T-helper 1 cell treated with Interleukin-12 subunit alpha and Interleukin-12 subunit beta and Interleukin-4 antibody, amounts not matched to agents 30 ng/mL and 1 ng/mL, for 36 hours (primary cell): ENCODE results near the gene QSOX1. TPM values are rescaled to one million over a fixed set of nuclear protein-coding genes. Genes with fewer than 3 reads are reported as not detected.
"Not testable (repeated sequence)": the region's sequence is repeated elsewhere in the genome, so short reads cannot be mapped to it uniquely, and the experiment has no call there.

Source experiments
- intact Hi-C: fragments of 100-400 bp; cut with micrococcal nuclease; formaldehyde crosslinking; loops from one replicate; pipeline ENCODE4 v1.15.1; 2024
- total RNA-seq: library from RNA; stranded (reverse); gene quantifications from 2 replicates; pipeline ENCODE4 v1.2.3, GENCODE V29; 2022

Gene QSOX1
- total RNA-seq, 1 donor from 2014 or later = 40.5 TPM

GRCh38 chr1:180185971-180186645, 31.4 kb downstream of the QSOX1 start:
- intact Hi-C loops = no loop called here

DNA sequence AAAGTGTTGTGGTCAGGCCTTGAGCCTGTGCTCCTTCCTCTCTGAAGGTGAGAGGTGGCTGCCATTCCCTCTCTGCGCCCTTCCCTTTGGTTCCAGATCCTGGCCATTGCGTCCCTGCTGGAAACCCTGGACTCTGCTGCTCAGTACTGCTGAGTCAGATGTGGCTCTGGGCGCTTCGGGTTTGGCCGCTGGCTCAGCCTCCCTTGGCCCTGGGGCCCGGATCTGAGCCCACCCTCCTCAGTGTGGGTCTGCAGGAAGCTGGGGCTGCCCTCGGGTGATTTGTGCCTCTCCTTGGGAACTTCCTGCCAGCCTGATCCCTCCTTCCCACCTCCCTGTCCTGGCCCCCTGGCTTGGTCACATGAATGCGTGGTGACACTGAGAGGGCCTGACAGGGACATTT, 32.2 kb downstream of the QSOX1 start:
- intact Hi-C loops = no loop called here

GRCh38 chr1:180187626-180188025, 33.0 kb downstream of the QSOX1 start:
- intact Hi-C loops = no loop called here

- intact Hi-C loops = no loop called here
Observed at GRCh38 chr1:180188091-180188506, 33.4 kb downstream of the QSOX1 start.

- intact Hi-C loops = no loop called here
Observed at GRCh38 chr1:180188684-180189175, 34.1 kb downstream of the QSOX1 start.

- intact Hi-C loops = no loop called here
Observed at GRCh38 chr1:180190091-180190490, 35.4 kb downstream of the QSOX1 start.

DNA sequence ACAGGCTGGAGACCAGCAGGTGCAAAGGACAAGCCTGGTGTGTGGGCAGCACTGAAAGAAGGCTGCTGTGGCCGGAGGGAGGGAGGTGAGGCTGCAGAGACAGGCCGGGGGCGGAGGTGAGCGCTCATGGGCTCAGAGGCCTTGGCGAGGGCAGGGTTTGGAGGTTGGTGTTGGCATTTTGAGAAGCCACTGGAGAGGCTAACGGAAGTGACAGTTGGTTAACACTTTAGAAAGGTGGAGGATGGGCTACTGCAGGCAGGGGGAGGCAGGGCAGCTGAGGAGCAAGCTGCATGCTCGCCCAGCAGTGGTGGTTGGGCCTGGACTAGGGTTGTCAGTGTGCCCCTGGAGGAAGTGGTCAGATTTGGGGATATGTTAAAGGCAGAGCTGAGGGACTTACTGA, 37.5 kb downstream of the QSOX1 start:
- intact Hi-C loops = no loop called here

DNA sequence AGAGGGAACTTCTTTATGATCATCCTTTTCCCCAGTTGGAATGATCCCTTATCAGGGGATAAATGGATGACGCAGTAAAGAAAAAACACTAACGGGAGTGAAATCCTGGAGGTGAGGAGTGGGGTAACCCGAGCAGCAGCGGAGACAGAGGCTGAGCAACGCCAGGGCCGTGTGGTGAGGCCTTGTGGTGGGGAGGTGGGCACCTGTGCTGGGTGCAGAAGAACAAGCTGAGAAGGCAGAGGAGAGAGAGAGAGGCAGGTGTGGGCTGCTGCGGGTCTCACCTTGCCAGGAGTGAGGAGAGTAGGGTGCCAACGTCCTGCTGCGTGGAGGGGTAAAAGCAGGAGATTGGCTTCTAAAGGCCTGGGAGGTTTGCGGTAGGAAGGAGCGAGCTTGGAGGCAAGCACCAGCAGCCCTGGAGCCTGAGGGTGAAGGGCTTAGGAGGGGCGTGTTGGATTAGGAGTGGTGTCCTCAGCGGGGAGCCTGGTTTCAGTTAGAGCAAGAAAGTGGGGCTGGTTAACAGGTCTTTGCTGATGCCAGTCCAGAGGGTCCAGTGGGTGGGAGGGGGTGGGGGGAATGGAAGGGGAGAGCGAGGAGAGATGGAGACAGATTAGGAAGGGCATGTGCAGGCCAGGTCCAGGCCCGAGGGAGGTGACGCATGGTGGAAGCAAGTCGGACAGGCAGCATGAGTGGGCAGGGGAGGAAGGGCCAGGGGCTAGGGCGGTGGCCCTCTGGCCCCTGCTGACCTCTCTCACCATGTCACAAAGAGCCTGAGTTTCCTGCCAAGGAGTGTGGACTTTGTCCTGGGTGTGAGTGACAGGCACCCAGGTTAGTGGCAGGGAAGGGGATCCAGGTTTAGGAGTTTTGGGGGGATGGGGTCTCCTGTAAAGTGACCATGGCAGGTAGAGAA, 38.7 kb downstream of the QSOX1 start:
- intact Hi-C loops = no loop called here

DNA sequence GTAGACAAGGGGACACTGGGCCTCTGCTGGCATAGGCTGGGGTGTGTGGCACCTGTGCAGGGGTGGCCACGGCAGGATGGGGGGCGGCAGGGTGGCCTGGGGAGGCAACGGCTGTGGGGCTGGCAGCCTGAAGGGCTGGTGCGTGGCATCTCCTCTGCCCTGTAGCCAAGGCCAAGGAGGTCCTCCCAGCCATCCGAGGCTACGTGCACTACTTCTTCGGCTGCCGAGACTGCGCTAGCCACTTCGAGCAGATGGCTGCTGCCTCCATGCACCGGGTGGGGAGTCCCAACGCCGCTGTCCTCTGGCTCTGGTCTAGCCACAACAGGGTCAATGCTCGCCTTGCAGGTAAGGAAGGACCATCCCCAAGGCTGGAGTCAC, 39.4 kb downstream of the QSOX1 start:
- intact Hi-C loops = no loop called here

- intact Hi-C loops = no loop called here
Observed at GRCh38 chr1:180194546-180195207, 40.0 kb downstream of the QSOX1 start.

GRCh38 chr1:180195401-180195800, 40.7 kb downstream of the QSOX1 start:
- intact Hi-C loops = no loop called here

GRCh38 chr1:180195916-180196315, 41.2 kb downstream of the QSOX1 start:
- intact Hi-C loops = no loop called here

- intact Hi-C loops = no loop called here
Observed at GRCh38 chr1:180196436-180197003, 41.9 kb downstream of the QSOX1 start.

GRCh38 chr1:180197231-180197630, 42.6 kb downstream of the QSOX1 start:
- intact Hi-C loops = no loop called here

DNA sequence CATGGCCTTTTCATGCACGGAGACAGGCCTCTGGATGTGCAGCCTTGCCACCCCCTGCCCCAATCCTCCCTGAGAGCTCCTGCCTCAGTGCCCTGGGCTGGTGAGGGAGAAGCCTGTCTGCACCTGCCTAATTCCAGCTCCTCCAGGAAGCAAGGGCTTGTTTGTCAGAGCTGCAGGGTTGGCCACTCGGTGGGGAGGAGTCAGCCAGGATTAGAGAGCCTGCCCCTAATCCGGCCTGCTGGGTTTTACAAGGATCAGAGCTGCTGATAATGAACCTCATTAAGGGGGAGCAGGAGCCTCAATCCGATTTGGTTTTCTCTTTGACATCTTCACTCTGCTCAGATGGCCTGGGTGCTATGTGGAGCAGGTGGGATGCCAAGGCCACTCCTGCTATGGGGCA, 43.5 kb downstream of the QSOX1 start:
- intact Hi-C loops = no loop called here

DNA sequence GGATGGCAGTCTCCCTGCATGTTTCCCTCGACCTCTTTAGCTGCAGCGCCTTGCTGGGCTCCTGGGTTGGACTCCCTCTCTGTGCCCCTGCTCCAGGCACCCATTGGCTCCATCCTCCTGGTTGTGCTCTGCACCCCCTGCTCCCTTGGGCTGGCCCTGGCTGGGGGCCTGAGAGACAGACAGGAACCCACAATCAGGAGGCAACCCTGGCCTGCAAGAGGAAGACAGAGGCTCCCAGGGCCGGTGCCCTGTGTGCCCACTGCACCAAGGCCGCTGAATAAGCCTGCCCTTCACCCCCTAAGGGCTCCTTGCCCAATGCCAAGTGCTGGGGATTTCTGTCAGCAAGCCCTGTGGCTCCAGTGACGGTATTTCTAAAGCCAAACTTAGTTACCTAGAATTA, 43.9 kb downstream of the QSOX1 start:
- intact Hi-C loops = no loop called here

- intact Hi-C loops = no loop called here
Observed at GRCh38 chr1:180199018-180199417, 44.3 kb downstream of the QSOX1 start.

GRCh38 chr1:180201451-180202200, 47.0 kb downstream of the QSOX1 start:
- intact Hi-C loops = no loop called here

DNA sequence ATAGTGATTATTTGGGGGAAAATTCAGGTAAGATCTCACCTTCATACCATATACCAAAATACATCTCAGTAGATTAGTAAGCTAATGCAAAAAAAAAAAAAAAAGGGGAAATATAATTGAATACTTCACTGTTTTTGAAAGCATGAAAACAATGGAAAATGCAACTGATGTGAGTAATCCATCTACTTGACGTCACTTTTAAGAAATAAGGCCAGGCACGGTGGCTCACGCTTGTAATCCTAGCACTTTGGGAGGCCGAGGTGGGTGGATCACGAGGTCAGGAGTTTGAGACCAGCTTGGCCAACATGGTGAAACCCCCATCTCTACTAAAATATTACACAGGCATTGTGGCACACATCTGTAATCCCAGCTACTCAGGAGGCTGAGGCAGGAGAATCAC, 47.9 kb downstream of the QSOX1 start:
- intact Hi-C loops = not testable (repeated sequence)

- intact Hi-C loops = no loop called here
Observed at GRCh38 chr1:180204231-180204630, 49.6 kb downstream of the QSOX1 start.

DNA sequence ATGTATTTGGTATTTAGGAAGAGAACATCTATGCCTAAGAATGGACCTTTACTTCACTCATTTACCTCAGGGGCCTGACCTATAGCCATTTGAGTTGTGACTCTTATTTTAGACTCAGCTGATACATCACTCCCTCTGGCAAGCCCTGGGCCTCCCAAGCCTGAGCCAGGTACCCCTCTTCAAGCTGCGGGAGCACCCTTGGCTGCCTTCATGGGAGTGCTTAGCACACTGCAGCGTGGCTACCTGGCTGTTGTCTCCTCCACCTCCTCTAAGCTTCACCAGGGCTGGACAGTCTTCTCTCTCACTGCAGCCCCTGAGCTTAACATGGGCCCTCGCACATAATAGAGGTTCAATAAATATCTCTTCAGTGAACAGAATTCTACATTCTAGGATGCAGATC, 51.9 kb downstream of the QSOX1 start:
- intact Hi-C loops = no loop called here
